GM18868 (cell line): ENCODE results near the gene BNC2.

Experiments
- ATAC-seq: cut with Tn5 transposase; IDR thresholded peaks from one replicate; pipeline ENCODE4 v1.9.1; 2021; ENCODE audit warnings: mild to moderate bottlenecking, moderate library complexity; ENCODE audit not compliant: unreplicated experiment

The BNC2 gene

DNA sequence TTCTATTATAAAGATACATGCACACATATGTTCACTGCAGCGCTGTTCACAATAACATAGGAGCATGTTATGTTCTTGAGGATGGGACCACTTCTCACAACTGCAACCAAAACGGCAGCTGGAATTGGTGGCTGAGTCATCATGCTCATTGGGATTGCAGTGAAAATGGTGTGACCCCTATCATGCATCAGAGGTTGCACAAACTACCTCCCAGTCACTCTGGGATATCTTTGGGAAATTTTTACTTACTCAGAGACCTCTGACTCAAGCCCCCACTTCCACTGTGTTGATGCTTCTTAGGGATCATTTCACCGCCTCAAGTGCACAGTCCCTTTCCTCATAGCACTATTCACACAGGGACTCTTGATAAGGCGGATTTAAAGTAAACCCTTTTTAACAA, 474.1 kb downstream of the BNC2 start:
- ATAC-seq: no peak

GRCh38 chr9:16391369-16391768, 479.1 kb downstream of the BNC2 start:
- ATAC-seq: no peak

DNA sequence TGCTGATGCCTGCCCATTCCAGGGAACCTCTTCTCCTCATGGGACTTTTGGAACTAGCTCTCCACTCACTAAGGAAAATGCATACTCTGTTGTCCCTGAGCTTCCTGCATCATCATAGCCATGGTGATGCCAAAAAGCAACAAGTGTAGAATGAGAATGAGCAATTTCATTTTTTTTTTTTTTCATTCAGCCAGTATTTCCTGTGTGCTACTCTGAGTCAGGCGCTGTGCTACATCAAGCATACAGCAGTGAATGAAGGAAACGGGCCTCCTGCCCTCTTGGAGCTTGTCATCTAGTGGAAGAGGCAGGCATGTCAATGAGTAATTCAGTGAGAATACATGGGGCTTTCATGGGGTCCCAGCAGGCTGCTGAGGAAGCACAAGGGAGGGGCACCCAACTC, 483.1 kb downstream of the BNC2 start:
- no peak for ATAC-seq

DNA sequence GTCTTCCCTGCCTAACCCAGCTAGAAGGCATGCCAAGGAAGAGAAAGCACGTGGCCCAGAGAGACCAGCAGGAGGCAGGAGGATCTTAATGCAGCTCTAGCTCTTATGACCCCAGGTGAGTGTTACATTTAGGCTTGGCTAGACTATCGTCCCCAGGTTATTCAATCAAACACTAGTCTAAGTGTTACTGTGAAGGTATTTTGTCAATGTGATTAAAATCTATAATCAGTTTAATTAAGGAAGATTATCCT, 483.7 kb downstream of the BNC2 start:
- no peak for ATAC-seq

DNA sequence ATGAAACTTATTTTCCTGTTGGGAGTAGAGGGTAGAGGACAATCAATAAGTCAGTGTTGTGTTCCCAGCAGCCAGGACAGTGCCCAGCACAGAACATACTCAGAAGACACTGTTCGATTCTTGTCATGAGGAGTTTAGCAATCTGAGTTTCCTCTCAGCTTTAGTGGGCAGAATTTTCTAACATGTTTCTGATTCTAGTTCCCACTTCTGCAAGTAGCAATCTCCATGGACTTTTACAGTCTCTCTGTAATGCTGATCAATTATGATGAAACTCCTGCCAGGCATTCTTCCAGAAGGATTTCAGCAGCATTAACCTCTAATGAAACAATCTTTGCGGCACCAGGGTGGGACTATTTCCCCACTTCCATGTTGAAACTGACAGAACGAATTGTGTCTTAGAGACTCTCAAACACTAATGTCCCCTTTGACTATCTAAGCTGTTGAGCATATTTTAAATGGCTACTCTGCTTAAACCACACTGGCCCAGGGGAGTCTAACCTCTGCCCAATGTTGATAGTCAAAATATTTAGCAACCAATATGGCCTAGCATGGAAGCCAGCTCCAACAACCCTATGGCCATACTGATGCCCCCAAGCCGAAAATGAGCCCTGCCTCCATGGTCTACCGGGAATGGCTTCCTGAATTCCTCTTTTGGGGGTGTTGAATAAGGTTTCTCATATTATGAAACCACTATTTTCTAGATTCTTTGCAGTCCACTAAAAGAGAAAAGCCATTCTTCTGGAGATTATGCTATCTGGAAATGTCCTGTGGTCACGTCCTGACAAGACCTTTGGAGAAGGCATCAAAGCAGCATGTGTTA, 484.3 kb downstream of the BNC2 start:
- no peak for ATAC-seq

DNA sequence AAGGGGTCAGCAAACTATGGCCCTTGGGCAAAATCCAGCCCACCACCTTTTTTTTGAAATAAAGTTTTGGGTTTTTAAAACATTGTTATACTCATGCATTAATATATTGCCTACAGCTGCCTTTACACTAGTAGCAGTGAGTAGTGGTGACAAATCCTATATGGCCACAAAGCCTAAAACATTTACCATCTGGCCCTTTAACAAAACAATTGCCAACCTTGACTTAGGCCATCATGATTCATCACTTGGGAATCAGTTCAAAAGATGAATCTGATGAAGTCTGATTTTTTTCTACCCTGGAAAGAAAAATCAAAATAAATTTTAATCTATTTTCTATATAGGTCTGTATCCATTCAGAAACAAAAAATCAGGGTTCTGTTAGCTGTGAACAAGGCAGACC, 484.9 kb downstream of the BNC2 start:
- ATAC-seq: no peak

GRCh38 chr9:16384993-16385392, 485.5 kb downstream of the BNC2 start:
- ATAC-seq: no peak

- no peak for ATAC-seq
These were observed 493.2 kb downstream of the BNC2 start for GRCh38 chr9:16377311-16377710.

DNA sequence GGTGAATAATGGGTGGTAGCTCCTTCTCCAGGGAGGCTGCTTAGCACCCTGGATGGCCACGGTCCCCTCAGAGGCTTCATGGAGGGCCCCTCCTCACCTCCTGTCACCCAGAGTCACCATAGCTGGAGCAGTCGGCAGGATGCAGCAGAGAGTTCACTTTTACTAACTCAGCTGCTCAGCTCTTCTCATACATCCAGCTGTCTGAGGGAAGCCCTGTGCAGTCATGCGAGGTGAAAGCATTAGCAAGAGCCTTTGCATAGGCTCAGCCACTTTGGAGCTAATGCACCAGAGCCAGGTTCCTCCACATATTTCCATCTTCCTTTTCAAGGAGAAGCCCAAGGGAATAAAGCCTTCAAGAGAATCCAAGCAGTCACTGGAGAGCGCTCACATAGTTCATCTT, 499.2 kb downstream of the BNC2 start:
- ATAC-seq: no peak

GRCh38 chr9:16370647-16371046, 499.8 kb downstream of the BNC2 start:
- no peak for ATAC-seq

GRCh38 chr9:16369427-16369826, 501.0 kb downstream of the BNC2 start:
- no peak for ATAC-seq

DNA sequence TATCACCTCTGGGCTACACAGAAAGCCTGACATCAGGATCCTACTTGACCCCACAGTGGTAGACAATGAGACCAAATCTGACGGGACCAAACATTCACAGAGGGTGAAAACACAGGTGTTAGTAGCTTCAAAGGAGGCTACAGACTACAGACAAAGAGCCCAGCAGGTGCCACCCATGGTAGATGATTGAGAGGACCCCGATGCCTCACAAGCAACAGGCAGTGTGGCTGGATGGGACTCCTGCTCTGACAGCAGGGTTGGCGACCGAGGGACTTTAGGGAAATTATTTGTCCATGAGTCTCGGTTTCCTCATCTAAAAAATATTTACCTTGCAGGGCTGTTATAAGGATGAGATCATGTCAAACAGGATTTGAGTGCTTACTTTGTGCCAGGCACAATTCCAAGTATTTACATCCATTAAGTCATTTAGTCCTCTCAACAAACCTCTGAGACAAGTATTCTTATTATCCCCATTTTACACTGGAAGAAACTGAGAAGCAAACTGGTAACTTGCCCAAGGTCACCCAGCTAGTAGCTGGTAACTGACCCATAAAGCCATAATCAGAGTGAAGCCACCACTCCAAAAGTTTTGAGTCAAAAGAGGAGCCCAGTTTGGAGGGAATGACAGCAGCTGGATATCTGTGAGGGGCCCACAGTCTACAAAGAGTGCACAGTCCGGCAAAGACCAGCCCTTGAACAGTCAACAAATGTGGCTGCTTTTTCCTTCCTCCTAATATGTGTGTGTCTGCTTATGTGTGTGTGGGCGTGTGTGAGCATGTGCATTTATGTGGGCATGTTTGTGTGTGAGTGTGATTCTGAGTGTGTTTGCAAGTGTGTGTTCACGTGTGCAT, 502.0 kb downstream of the BNC2 start:
- no peak for ATAC-seq

- no peak for ATAC-seq
These were observed 502.8 kb downstream of the BNC2 start for GRCh38 chr9:16367605-16368231.

DNA sequence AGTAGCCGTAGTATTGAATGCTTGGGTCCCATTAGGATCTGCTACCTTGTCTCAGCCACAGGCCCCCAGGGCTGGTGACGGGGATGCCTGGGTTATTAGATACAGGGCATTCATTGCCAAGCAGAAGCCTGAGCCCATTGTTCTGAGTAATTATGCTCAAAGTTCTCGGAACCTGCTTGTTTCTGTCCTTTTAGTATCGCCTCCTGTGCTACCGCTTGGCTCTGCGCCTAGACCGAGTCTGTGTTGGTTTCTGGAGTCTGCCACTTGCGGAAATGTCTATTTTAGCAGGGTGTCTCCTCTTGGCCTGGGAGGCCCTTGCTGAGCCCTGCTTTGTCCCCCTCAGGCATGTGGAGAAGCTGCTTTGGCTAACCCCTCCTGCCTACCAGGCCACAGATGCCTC, 506.1 kb downstream of the BNC2 start:
- no peak for ATAC-seq

- ATAC-seq: no peak
These were observed 506.6 kb downstream of the BNC2 start for GRCh38 chr9:16363916-16364315.

GRCh38 chr9:16363073-16363781, 507.2 kb downstream of the BNC2 start:
- ATAC-seq: no peak

DNA sequence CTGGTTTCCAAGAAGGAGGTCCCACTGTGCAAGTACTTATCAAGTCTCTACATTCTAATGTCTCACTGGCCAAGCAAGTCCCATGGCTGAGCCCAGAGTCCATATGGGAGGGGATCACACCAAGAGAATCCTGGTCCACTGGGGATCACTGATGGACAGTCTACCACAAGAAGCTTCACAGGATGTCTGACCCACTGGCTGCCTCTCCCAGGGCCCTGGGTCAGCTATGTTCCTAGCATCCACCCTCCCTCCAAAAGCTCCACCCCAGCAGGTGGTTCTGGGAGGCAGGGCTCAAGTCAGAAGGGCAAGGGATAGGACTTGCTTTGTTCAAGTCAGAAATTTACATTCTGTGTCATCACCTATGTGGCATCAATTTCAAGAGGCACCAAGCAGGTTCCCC, 508.5 kb downstream of the BNC2 start:
- no peak for ATAC-seq

- no peak for ATAC-seq
These were observed 509.4 kb downstream of the BNC2 start for GRCh38 chr9:16361118-16361517.

DNA sequence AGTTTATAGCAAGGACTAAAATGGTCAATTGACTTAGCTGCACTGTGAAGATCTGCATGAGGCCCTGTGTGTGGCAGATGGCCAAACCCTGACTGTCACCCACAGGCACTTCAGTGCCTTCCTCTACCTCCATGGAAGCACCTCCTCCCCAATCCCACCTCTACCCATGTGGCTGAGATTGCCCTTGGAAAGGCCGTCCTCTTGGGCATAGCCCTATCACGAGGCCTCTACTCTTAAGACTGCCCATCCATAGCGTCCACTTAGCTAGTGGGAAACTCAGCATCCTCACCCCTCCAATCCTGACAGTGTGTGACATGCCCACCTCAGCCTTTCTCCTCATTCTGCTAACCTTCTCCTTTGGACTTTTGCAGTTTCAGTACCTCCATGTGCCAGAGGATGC, 510.2 kb downstream of the BNC2 start:
- no peak for ATAC-seq
